GM19372 (cell line): ENCODE measurements around the gene THOC6.
A peak's percentile ranks its signal among the peaks of the same experiment; 100 is the strongest.

Experiments used
- ATAC-seq: cut with Tn5 transposase; IDR thresholded peaks from one replicate; pipeline ENCODE4 v1.9.1; 2021; ENCODE audit warnings: mild to moderate bottlenecking, low read depth, moderate library complexity; ENCODE audit not compliant: unreplicated experiment

Gene THOC6

GRCh38 chr16:2990891-2991290 lies 32.9 kb upstream of the THOC6 start:
- ATAC-seq = no peak

GRCh38 chr16:2991566-2992261 lies 32.1 kb upstream of the THOC6 start:
- ATAC-seq = no peak

- ATAC-seq = no peak
Observed at GRCh38 chr16:2992383-2993081, 31.3 kb upstream of the THOC6 start.

GRCh38 chr16:2996298-2996697 lies 27.5 kb upstream of the THOC6 start:
- ATAC-seq = no peak

DNA sequence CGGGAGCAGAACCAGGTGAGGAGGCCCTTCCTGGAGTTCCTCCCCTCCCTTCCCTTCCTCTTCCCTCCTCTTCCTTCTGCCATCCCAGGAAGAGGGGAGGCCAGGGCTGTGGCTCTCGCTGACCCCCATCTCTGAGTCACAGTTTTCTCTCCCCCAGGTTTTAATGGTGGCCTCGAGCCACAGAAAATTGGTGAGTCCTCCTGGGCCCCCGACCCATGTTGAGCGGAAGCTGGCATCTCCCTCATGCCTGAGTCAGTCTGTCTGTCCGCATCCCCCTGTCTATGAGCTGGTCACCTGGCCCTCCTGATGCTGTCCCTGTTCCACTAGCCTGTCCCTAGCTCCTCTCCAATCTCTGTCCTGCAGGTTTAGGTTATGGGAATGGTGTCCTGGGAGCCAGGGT lies 23.9 kb upstream of the THOC6 start:
- ATAC-seq = no peak

- no peak for ATAC-seq
Observed at GRCh38 chr16:3000540-3000939, 23.3 kb upstream of the THOC6 start.

DNA sequence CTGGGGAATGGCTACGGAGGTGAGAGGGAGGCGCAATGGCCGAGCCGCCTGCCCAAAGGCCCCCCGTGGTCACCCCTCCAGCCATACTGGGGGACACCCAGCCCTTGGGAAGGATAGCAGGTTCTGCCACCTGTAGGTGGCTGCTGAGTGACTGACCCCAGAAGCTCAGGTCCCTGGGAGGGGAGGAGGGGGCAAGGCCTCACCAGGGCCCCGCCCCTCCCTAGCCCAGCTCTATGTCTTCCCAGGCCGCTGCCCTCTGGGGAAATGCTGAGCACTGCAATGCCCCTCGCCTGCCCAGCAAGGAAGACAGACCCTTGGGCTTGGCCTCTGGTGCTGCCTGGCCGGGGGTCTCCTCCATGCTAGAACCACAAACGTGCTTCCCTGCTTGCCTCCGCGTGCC lies 22.5 kb upstream of the THOC6 start:
- no peak for ATAC-seq

DNA sequence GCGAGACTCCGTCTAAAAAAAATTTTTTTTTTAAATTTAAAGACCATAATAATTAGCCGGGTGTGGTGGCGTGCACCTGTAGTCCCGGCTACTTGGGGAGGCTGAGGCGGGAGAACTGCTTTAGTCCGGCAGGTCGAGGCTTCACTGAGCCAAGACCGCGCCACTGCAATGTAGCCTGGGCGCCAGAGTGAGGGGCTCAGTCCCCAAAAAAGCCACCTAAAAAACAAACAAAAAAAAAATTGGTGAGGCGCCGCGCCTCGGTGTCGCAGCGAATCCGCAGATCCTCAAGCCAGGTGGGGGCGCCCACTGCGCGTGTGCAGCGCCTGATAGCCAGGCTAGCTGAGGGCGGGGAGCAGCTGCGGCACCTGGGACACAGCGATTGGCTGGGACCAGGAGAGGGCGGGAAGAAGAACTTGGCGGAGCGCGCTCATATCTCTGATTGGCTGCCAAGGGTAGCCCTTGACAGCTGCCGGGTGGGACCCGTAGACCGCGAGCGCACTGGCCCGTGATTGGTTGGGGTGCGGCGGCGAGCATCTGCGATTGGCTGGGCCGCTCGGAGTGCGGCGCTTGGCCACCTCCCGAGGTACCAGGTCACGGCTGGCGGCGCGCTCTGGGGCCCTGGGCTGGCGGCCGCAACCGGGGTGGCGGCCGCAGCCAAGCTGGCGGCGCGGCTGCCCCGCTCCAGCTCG lies 20.1 kb upstream of the THOC6 start:
- peak; percentile 93 for ATAC-seq

DNA sequence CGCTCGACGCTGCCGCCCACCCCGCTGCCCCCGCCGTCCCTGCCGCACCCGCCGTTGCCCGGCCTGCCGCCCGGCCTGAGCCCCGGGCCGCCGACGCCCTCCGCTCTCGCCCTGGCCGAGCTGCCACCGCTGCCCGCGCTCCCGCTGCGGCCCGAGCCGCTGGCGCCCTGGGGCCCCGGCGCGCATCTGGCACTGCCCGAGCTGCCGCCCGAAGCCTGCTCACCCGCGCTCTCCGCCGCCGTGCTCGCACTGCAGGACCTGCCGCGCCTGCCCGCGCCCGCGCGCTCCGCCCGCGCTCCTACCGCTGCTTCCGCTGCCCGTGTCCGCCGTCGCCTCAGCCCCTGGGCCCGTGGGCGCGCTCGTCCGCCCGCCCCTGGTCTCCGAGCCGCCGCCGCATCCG lies 19.5 kb upstream of the THOC6 start:
- ATAC-seq = no peak

- no peak for ATAC-seq
Observed at GRCh38 chr16:3004781-3005284, 19.0 kb upstream of the THOC6 start.

DNA sequence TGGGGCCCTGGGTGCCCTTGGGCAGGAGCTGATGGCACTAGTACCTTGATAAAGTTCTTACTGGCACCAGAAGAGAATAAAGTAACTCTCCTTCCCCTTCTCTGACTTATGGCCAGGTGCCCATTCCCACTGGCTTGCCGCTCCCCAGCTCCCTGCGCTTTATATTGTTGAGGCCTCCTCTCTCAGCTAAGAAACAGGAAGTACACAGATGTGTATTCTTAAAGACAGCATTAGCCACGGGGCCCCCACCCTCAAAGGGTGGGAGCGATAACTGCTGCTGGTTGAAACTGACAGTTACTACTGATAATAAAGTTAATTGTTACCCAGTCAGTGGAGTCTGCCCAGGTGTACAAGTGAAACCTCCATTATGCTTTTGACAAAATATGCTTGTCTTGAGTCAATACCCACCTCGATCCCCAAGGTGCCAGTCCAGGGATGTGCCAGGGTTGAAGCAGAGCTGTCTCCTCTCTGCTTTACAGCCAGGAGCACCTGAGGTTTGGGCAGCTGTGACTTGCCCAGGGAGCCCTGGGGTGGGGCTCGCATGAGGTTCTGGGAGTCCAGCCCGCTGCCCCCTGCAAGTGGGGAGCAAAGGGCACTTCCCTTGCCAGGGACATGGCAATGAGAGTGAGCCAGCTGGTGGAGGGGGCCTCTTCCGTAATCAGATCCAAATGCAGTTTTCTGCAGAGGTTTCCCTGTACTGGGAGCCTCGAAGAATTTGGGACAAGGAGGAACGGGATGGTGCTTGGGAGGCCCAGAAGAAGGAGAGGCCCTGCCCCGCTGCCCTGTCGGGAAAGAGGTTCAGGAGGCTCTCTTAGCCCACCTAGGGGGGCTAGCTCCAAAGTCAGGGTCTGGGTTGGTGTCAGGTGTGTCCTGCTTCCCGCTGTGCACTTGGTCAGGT lies 16.5 kb upstream of the THOC6 start:
- no peak for ATAC-seq

DNA sequence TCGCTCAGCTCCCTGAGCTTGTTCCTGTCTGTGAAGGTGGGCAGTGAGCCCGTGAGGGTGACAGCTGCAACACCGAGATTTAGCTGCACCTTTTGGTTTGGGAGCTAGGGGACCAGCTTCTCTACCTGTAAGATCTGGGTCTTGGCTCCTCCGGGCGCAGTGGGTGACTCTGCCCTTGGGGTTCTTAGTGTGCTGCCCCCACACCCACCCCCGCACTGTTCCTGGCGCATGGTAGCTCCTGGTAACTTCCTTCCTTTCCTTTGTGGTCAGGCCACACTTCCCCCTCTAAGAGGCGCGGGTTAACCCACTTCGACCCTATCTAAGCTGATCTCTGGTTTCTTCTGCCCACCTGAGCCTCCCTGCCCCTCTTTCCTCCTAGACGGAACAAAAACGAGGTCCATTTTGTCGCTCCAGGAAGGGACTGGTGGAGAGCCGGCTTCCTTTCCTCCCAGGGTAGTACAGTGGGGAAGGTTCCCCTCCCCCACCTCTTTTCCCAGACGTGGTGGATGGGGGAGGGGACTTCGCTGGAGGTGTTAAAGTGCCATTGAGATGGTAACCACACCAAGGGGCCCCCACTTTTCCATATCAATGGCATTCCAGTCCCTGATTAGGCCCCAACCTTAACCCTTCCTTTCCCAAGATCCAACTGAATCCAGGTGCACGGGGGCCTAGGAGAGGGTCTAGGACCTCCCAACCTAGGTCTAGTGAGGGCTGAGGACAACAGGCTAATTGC lies 15.7 kb upstream of the THOC6 start:
- no peak for ATAC-seq

DNA sequence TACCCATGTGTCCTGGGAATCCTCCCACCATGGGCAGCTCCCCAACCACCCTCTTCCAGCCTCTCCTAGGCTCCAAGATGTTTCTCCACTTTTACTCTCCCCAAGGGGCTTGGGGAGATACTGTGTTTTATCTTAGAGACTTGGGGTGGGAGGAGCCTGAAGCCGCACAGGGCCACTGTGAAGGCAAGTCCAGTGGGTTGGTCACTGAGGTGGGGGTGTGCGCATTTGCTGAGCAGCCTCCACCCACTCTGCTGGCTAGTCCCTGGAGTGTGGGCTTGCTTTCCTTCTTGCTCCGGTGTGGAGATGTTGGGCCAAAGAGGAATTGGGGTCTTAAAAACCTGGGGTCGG lies 15.2 kb upstream of the THOC6 start:
- ATAC-seq = no peak

DNA sequence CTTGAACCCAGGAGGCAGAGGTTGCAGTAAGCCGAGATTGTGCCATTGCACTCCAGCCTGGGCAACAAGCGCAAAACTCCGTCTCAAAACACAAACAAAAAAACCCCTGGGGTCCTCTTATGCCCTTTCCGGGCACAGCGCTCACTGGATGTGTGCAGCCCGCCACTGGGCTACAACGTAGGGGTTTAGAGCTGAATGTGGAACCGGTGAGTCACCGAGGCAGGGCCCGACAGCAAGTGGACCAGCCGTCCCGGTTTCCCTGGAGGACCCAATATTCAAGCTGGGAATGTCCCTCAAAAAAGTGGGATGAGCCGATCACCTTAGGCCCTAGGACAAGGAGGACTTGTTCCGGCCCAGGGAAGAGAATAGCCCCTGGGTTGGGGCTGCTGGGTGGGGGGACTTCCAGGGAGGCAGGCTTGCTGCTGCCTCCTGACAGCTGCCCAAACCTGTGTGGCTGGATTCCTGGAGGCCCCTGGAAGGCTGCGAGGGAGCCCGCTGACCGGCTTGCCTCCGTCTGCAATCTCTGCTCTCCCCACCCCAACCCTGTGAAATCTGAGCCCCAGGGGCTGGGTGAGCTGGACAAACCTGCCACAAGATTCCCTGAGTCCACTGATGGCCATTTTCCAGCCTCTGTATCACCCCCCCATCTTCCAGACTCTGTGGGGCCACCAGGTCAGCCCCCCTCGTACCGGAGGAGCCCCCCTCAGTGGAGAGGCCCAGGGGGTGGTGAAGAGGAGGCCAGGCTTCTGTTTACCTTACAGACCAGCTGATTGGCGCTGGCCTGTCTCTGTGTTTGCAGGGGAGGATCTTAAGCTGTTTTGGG lies 14.1 kb upstream of the THOC6 start:
- ATAC-seq = no peak

GRCh38 chr16:3010510-3010909 lies 13.3 kb upstream of the THOC6 start:
- ATAC-seq = no peak

- no peak for ATAC-seq
Observed at GRCh38 chr16:3012246-3012645, 11.6 kb upstream of the THOC6 start.

GRCh38 chr16:3012828-3013420 lies 10.9 kb upstream of the THOC6 start, which contains the start of gene CLDN9:
Gene CLDN9 (plus strand): TSS chr16:3012923. CDS start chr16:3013363, 440 bp downstream.
- no peak for ATAC-seq

DNA sequence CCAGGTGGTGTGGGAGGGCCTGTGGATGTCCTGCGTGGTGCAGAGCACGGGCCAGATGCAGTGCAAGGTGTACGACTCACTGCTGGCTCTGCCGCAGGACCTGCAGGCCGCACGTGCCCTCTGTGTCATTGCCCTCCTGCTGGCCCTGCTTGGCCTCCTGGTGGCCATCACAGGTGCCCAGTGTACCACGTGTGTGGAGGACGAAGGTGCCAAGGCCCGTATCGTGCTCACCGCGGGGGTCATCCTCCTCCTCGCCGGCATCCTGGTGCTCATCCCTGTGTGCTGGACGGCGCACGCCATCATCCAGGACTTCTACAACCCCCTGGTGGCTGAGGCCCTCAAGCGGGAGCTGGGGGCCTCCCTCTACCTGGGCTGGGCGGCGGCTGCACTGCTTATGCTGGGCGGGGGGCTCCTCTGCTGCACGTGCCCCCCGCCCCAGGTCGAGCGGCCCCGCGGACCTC lies 10.3 kb upstream of the THOC6 start:
- no peak for ATAC-seq
